GM03348 (cell line): Measurements from ENCODE around the gene RET.

Source experiments
- DNase-seq: peaks from one replicate; pipeline ENCODE4 v3.0.0; 2012; ENCODE audit warnings: low spot score

Gene RET

GRCh38 chr10:43170491-43170890 lies 93.6 kb downstream of the RET start:
- no peak for DNase-seq

- no peak for DNase-seq
These were observed 95.8 kb downstream of the RET start for GRCh38 chr10:43172645-43173044.

DNA sequence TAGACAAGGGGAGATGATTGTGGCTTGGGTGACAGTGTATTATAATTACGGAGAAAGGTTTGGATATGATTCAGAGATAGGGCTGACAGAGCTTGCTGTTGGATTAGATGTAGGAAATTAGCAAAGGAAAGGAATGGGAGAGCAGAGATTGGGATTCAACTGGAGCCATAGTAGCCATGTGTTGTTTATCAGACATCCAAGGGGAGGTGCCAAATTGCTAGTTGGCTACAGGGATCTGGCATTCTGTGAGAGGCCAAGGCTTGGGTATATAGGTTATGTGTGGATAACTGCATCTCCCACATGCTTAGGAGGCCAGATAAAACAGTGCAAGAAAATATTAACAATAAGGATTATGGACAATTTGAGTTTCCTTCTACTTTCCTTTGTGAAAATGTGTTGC lies 96.3 kb downstream of the RET start:
- no peak for DNase-seq

- DNase-seq, result no peak
These were observed 98.1 kb downstream of the RET start for GRCh38 chr10:43174969-43175368.

GRCh38 chr10:43176271-43176670 lies 99.4 kb downstream of the RET start:
- DNase-seq, result no peak

DNA sequence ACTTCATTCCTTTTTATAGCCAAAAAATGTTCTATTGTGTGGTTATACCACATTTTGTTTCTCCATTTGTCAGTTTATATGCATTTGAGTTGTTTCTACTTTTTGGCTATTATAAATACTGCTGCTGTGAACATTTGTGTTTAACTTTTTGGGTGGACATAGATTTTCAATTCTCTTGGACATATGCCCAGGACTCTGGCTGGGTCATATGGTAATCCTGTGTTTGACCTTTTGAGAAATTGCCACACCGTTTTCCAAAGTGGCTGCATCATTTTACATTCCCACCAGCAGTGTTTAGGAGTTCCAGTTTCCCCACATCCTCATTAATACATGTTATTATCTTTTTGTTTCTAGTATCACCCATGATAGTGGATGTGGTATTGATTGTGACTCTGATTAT lies 100.7 kb downstream of the RET start:
- no peak for DNase-seq
